SW 1271 (cell line): ENCODE results near the gene CRYGA.

ENCODE experiments used
- DNase-seq, 2 experiments: peaks; one replicate each; lab custom pipeline; 2025; lab: John Stamatoyannopoulos, UW

CRYGA gene, protein sequence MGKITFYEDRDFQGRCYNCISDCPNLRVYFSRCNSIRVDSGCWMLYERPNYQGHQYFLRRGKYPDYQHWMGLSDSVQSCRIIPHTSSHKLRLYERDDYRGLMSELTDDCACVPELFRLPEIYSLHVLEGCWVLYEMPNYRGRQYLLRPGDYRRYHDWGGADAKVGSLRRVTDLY

DNA sequence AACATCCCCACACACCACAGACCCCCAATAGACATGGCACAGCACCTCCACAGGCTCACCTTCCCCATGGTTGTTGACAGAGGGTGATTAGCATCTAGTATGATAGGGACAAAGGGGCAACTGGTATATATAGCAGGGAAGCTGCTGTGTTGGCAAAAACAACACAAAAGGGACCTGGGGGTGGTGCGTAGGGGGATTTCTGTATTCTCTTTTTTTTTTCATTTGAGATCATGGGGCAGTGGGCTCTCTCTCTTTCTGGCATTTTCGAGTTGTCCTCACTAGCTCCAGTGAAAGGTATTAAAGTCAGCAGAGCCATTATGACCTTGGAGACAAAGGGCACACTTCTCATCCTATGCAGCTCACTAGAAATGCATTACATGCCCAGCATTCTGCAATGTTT is at the start of gene CRYGA:
CRYGA (minus strand) TSS at position 101 of the 400 bp plus-strand sequence; CDS start at position 68, 33 bp downstream.
- DNase-seq = no peak

DNA sequence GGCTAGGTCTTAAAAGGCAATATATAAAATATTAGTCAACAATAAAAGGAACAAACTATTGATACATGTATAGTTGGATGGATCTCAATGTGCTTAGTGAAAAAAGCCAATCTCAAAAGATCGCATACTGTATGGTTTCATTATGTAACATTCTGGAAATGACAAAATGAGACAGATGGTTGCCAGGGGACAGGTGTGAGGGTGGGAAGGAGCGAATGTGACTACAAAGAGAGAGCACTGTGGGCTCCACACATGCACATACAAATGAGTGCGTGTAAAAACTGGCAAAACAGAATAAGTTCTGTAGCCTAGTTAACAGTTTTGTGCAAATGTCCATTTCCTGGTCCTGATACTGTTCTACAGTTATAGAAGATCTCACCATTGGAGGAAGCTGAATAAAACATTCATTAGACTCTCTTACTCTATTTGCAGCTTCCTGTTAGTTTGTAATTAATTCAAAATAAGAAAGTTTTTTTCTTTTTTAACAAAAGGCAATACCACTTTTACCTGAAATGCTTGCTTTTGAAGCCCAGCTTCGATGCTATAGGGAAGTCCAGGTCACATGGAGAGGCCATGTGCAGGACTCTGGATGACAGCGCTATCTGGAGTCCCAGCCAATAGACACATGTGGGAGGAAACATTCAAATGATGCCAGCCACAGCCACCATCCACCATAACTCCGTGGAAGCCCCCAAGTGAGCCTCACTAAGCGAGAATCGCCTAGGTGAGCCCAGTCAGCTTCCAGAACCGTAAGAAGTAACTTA is 47.5 kb upstream of the CRYGA start:
- DNase-seq = no peak

DNA sequence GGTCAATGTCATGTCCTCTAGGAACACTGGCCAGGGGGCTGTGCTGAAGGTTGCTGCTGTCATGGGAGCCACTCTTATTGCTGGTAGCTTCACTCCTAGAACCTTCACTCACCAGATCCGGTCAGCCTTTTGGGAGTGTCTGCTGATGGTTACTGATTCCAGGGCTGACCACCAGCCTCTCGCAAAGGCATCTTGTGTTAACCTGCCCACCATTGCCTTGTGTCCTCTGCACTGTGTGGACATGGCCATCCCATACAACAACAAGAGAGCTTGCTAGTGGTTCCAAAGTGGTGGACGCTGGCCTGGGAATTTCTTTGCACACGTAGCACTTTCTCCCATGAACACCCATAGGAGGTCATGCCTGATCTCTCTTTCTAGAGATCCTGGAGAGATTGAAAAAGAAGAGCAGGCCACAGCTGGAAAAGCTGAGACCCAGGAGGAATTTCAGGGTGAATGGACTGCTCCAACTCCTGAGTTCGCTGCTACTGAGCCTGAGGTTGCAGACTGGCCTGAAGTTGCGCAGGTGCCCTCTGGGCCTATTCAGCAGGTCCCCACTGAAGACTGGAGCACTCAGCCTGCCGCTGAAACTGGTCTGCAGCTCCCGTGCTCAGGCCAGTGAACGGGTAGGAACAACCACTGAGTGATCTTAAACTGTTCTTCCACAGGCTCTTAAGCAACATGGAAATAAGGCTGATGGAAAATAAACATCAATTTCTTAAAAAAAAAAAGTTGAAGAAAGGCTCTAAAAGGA is 45.1 kb upstream of the CRYGA start:
- no peak for DNase-seq

DNA sequence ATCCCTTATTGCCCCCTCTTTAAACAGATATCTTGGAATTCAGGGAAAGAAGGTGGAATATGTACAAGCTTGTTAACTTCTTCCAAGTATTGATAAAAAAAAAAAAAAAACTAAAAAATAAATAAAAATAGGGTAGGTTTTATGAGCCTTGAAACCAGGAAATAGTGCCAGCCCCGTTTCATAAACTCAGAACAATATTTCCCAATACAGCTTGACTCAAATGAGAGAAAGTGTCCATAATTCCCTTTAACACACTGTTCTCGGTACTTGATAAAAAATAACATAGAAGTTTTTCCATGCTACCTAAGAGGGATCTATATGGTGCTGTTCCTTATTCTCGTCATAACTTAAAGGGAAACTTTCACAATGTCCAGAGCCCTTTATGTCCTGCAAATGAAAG is 44.4 kb upstream of the CRYGA start:
- no peak for DNase-seq

DNA sequence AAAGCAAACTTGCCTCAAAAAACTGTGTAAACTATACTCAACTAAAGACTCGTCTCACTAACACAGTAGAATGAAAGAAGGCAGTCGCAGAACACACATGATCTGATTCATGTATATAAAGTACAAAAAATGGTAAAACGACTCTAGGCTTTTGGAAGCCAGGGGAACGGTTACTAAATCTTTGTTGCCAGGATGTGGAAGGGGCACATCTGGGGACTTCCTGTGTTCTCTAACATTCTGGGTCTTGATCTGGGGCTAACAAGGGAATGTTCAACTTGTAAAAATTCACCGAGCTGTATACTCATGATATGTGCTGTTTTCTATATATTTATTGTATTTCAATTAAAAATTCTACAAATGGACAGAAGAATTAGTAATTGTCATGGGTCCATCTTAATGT is 40.8 kb upstream of the CRYGA start:
- DNase-seq = no peak

DNA sequence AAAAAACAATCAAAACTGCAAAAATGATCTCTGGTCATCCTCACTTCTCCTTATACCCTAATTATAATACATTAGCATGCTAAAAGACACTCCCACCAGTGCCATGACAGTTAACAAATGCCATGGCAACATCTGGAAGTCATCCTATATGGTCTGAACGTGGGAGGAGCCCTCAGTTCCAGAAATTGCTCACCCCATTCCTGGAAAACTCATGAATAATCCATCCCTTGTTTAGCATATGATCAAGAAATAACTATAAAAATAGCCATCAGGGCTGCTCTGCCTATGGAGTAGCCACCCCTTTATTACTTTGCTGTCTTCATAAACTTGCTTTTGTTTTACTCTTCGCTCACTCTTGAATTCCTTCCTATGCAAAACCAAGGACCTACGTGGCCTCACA is 32.1 kb upstream of the CRYGA start:
- no peak for DNase-seq

DNA sequence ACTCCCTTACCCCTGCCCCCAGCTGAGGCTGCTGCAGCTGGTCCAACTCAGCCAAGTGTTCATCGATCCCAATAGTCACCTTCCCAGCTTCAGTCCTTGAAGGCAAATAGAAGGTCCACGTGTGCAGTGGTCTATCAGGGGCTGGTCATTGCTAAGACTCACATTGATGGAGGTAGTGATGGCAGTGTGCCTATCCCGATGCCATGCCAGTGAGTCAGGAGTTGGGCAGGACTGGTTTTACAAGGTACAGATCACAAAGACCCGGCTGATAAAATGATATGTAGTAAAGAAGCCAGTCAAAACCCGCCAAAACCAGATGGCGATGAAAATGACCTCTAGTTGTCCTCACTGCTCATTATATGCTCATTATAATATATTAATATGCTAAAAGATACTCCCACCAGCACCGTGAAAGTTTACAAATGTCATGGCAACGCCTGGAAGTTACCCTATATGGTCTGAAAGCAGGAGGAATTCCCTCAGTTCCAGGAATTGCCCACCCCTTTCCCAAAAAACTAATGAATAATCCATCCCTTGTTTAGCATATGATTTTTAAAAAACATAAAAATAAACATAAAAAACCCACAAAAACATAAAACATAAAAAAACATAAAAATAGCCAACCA is 29.3 kb upstream of the CRYGA start:
- no peak for DNase-seq

DNA sequence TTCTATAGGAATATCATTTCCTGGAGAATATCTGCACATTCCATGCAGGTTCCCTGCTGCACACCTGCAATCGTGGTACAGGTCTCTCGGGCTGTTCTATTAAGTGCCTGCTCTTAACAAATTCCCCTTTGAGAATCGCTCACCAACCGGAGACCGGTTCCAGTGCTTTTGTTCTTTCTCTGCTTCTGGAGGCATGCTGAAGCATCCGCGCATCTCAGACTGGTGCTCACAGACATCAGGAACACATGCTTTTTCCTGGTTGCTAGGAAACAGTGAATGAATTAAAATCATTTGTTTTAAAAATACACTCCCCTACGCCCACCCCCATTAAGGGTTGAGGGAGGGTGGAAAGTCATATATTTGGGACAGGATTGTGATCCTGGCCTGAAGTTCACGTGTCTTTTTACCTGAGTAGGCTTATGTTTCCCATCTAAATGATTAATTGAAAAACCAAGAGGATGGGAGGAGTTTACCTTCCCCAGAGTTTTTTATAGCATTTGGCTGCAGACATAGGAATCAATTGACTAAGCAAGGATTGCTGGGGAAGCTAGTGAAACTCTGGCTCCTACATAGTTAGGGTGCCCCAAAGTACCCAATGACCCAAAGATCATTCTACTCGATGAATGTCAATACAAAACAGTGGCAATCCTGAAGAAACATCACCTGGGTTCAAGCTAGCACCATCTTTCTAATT is 26.6 kb upstream of the CRYGA start, which contains the start of gene C2orf80:
C2orf80 (minus strand) TSS at position 221 of the 694 bp plus-strand sequence. CDS start 3,044 bp downstream, outside the sequence.
- no peak for DNase-seq

DNA sequence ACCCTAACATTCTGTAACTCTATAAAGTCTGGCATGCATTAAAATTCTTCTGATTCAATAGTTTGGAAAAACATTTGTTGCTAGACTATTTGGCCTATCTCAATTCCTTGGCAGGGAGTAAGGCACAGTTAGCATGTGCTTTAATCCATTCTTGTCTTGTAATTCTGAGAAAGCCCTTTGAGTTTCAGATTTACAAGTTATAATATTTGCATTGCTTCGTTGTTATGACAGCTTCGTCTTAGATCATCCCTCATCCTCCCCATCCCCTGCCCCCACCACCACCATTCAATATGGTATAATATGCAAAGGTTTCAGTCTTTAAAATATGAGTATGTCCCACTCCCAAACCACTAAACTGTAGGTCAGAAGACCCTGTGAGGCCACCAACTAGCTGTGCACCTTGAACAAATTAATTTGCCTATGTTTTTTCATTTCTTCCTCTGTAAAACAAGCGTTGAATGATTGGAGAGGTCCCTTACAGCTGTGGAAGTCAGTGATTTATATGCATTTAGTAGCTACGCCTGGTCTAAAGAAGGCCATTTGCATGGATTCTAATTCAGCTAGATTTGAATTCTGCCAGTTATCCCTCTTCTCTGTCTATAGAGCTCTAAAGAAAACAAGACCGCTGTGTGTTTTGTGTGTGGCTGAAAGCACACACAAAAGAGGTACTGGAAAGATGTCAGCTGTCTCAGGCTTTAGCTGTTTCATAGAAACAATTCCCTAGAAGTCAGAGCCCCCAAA is 25.9 kb upstream of the CRYGA start:
- DNase-seq = no peak

DNA sequence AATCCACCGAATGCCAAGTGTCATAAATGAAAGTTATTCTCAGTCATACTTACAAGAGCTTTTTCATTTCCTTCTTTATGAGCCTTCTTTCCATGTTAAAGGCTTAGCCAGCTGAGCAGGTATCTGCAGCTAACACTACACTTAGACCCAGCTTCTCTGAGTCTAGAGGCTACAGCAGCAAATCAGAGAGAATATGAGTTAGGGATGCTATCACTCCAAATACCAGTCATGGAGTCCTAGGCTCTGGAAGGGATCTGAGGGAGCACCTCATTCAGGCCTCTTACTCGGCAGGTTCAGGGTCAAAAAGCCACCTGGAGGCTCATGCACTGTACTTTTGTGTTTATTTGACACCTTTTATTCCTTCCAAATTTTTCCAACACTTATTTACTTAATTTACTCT is 23.5 kb upstream of the CRYGA start:
- DNase-seq = no peak

DNA sequence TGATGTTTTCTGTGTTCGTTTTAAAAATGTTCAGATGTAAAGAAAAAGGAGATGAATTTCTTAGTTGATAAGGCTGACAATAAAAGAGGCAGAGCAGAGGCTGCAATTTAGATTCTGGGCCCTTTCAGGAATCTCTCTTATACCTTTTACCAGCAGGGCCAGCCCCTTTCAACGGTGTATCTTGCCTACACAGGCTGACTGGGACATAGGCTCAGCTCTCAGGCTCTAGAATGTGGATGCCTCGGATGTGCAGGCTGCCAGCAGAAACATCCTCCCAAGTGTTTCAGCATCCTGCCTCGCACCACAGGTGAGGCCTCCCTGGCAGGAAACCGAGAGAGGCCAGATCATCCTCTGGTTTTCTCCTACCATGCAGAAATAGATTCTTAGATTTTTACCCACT is 23.1 kb upstream of the CRYGA start:
- DNase-seq = no peak

DNA sequence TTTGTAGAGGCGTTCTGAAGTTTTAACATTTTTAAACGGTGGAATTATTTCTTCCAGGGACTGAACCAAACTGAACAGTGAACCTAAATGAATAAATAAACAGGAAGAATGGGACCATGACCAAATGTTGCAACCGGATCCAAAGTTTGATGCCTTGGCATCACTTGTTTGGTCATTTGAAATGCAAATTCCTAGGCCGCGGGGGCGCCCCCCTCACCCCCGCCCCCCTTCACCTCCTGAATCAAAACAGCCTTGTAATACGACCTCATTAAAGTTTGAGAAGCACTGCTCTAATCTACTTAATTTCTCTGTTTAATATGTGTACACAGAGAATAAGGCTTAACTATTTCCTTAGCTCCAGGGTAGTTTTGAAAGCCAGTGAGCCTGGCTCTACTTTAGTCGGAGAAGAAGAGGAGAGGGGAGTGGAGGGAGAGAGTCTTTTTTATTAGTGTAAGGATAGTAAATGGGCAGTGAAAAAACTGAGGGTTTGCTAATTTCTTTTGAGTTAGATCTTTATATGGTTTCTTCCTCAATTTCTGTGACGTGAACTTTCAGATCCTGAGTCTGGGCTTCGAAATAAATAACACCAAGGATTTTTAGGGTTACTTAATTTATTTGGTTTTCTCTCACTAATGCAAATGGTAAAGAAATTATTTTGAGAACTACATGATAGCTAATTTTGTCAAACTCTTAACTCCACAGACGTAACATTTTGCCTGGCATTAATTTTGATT is 20.8 kb upstream of the CRYGA start:
- DNase-seq = no peak

DNA sequence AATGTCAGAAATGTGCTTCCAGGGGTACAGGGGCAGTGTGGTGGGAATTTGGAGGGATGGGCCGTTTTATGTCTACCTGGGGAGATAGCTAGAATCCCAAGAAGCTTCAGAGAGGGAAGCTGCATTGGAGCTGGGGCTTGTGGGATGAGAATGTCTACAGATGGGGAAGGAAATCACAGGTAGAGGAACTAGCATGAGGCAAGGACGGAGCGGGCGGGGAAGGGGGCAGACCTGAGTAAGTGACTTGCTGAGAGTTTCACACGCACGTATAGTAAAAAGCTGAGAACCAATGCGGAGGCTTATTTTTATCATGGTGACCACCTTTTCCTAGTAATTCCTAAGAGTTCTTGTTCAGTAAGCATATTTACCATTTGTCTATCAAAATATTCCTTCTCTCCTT is 20.1 kb upstream of the CRYGA start:
- DNase-seq = no peak

DNA sequence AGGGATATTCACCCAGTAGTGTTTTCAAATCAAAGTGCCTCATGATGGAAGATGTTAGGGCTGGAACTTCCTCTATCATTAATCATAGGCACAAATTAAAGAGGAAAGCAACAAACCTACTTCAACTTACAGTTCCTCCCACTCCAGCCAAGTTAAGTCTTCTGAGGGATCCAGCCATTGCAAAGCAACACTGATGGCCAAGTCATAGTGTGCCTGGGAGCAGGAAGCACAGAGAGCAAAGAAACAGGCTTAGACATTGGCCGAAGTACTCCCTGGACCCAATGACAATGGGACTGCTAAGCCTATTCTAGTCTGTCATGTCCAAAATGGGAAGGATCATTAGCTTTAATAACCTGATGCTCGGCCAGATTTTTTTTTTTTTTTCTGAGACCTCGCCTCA is 19.4 kb upstream of the CRYGA start:
- DNase-seq = no peak

DNA sequence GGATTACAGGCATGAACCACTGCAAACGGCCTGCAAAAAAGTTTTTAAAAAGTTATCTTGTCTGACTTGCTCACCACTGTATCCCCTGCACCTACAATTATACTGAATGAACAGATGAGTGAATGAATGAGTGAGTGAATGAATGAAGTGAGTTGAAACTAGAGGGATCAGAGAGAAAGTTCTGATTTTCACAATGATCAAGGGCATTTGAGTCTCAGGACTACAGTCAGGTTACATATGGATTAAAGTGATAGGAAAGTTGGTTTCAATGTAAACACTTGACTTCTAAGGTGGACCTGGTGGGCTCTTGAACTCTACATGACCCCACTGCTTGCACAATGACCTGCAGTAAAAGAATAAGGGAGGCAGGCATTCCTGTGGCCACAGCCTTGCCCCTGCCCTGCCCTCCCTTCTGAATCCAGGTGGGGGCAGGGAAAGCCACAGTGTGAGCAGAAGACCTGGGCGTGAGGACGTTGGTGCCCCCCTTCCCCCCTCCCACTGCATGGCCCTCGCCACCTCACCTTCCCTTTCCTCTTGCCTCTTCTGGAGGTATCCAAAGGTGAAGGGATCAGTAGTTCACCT is 15.7 kb upstream of the CRYGA start:
- DNase-seq = no peak

DNA sequence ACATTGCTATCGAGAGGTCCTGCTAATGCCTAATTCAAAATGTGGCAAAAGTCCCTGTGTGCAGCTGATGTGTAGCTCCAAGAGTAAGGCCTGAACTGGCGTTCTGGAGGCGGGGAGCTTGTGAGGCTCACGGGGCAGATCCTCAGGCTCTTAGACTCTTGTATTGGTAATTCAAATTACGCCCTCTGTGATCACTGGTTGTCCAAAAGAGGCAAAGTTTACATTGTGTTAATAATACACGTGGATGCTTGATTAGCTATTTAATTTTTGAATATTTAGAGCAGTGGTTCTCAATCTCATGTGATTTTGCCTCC is 12.4 kb upstream of the CRYGA start:
- DNase-seq = no peak

DNA sequence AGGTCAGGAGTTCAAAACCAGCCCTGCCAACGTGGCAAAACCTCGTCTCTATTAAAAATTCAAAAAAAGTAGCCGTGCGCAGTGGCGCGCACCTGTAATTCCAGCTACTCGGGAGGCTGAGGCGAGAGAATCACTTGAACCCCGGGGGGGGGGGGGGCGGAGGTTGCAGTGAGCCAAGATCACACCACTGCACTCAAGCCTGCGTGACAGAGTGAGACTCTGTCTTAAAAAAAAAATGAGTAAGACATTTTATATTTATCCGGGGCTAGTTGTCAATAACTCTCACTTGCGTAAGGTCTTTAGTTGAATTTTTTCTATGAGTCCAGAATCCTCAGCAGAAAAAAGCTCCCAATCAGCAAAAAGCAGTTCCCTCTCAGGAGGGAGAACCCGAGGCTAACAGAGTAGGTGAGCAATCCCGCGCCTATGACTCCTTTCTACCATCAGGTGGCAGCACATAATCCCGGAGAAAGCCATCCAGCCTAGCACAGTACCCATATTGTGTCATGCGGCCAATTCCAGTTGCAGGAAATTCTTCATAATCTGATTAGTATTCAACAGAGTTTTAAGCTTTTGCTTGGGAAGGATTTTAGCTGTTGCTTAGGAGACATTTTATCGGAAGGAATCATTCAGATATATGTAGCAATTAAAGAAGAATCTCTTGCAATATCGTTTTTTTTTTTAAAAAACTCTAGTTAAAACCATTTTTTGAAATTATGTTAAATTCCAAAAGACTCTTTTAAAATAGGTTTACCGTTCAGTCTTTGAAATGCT is 11.9 kb upstream of the CRYGA start:
- DNase-seq = peak; percentile 22 to 76

DNA sequence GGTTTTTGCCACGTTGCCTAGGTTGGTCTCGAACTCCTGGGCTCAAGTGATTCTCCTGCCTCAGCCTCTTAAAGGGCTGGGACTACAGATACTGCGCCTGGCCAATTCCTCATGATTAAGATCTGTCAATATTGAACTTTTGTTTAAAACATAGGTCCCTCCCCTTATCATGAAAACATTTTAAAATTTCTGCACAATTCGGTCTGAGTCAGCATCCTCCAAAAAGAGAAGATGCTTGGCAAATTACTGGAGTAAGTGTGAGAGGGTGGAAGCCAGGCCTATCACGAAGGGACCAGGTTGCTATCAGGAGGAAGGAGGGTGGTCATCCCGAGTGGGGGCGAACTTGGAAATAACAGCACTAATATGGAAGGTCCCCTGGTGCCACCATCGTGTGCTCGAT is 10.8 kb upstream of the CRYGA start:
- DNase-seq = no peak

DNA sequence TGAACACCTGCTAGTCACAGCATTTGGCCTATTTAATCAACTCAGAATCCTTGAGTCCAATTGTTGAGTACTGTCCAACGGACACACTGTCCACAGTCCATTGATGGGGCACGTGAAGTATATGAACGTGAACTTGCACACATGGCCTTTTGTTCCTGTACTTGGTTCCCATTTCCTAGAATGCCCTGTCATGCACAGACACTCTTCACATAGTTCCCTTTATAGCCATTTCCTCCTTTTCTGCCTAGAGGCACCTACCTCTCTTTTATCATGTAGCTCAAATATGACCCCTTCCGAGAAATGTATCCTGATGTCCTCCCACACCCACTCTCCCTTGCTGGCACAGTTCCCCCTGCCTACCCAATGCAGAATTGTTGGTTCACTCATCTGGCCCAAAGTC is 8.7 kb upstream of the CRYGA start:
- no peak for DNase-seq
